Measurements from ENCODE around the gene TMEM254. TPM values are rescaled to one million over a fixed set of nuclear protein-coding genes. Genes with fewer than 3 reads are reported as not detected.

The TMEM254 gene
- total and polyA plus RNA-seq, 4 donors = 7.6 to 22.8 (median 8.9) TPM

DNA sequence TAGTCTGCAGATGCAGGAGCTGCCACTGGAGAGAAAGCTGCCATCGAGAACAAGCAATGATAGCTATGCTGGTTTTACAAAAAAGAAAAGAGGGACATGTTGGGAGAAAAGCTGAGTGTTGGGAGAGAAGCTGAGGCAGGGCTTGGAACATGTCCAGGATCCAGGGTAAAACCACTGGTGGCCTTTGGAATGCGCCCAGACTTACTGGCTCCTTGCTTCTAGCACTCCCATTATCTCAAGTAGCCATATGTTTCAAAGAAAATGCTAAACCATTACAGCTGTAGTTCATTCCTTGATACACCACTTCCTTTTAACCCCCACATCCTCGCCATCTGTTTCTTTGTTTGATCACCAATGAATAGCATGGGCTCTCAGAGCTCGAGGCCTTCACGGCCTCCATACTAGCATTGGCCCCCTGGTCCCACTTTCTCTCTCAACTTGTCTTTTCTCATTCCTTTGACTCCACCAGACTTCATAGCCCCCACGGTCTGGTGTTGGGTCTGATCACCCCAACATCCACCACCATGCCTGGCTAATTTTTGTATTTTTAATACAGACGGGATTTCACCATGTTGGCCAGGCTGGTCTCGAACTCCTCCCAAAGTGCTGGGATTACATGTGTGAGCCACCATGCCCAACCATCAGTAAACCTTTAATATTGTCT is 30.2 kb downstream of the TMEM254 start:
- Histone ChIP-seq H3K27ac (ENCODE audit: low read depth in 1 of 2, low read length in 2 of 2) (no peak overlapping the region), H3K4me1 (ENCODE audit: control insufficient read depth in 1 of 2, insufficient read depth in 2 of 2, low read length in 2 of 2) (no peaks in the 10 kb centered on the region), H3K36me3 (ENCODE audit: control insufficient read depth in 1 of 2, insufficient read depth in 2 of 2, low read length in 1 of 2) (no peaks in the 10 kb centered on the region), H3K4me3 (ENCODE audit: low read length in 2 of 2) (no peak overlapping the region), H3K9me3 (ENCODE audit: control insufficient read depth, low read length) (no peaks in the 10 kb centered on the region), H3K27me3 (ENCODE audit: control insufficient read depth in 1 of 2, insufficient read depth in 2 of 2, low read length in 1 of 2) (no peaks in the 10 kb centered on the region)
- WGBS, 2 donors = 96 to 98% methylated on average over 8 of the region's 8 CpGs
- no peak for ATAC-seq (ENCODE audit: low FRiP score)
- DNase-seq = no peak
- intact Hi-C loops (cut with DNase I) = no loop called here

DNA sequence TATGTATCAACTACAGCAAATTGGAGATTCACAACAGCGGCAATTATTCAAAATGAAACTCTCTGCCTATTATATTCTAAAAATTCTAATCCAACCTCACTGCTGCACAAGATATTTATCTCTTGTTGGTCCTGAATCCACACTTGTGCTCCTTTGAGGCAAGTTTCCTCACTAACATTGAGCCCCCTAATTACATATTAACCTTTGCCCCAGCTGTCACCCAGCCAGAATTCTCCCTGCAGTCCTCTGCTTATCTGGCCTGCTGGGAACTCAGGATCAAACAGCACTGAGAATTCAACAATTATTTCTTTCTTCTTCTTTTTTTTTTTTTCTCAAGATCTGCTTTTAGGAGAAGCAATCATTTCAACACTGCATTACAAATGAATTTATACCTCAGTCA is 32.5 kb downstream of the TMEM254 start:
- H3K27me3 ChIP-seq (ENCODE audit: control insufficient read depth in 1 of 2, insufficient read depth in 2 of 2, low read length in 1 of 2) = no peaks in the 10 kb centered on the region
- WGBS, 2 donors = 94 to 97% methylated on average over 1 of the region's 1 CpG
- no peak for DNase-seq
- no peak for ATAC-seq (ENCODE audit: low FRiP score)
- no peaks in the 10 kb centered on the region for H3K9me3 ChIP-seq (ENCODE audit: control insufficient read depth, low read length)
- no peak overlapping the region for H3K4me3 ChIP-seq (ENCODE audit: low read length in 2 of 2)
- no peaks in the 10 kb centered on the region for H3K4me1 ChIP-seq (ENCODE audit: control insufficient read depth in 1 of 2, insufficient read depth in 2 of 2, low read length in 2 of 2)
- H3K36me3 ChIP-seq (ENCODE audit: control insufficient read depth in 1 of 2, insufficient read depth in 2 of 2, low read length in 1 of 2) = no peaks in the 10 kb centered on the region
- H3K27ac ChIP-seq (ENCODE audit: low read depth in 1 of 2, low read length in 2 of 2) = no peak overlapping the region
- intact Hi-C loops (cut with DNase I) = no loop called here

DNA sequence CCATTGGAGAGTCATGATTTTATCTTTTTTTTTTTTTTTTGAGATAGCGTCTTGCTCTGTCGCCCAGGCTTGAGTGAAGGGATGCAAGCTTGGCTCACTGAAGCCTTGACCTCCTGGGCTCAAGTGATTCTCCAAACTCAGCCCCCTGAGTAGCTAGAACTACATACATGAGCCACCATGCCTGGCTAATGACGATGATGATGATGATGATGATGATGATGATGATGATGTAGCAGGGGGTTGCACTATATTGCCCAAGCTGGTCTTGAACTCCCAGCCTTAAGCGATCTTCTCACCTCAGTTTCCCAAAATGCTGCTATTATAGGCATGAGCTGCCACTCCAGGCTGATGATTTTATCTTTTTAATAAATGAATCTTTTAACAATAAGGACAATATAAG is 40.2 kb downstream of the TMEM254 start:
- Histone ChIP-seq H3K9me3 (ENCODE audit: control insufficient read depth, low read length) (no peaks in the 10 kb centered on the region), H3K27ac (ENCODE audit: low read depth in 1 of 2, low read length in 2 of 2) (no peak overlapping the region), H3K36me3 (ENCODE audit: control insufficient read depth in 1 of 2, insufficient read depth in 2 of 2, low read length in 1 of 2) (no peaks in the 10 kb centered on the region), H3K27me3 (ENCODE audit: control insufficient read depth in 1 of 2, insufficient read depth in 2 of 2, low read length in 1 of 2) (no peaks in the 10 kb centered on the region), H3K4me1 (ENCODE audit: control insufficient read depth in 1 of 2, insufficient read depth in 2 of 2, low read length in 2 of 2) (no peaks in the 10 kb centered on the region), H3K4me3 (ENCODE audit: low read length in 2 of 2) (no peak overlapping the region)
- 85 to 89% methylated on average over 4 of the region's 4 CpGs for WGBS, 2 donors
- intact Hi-C loops (cut with DNase I) = no loop called here
- ATAC-seq (ENCODE audit: low FRiP score) (no peak), DNase-seq (no peak)

DNA sequence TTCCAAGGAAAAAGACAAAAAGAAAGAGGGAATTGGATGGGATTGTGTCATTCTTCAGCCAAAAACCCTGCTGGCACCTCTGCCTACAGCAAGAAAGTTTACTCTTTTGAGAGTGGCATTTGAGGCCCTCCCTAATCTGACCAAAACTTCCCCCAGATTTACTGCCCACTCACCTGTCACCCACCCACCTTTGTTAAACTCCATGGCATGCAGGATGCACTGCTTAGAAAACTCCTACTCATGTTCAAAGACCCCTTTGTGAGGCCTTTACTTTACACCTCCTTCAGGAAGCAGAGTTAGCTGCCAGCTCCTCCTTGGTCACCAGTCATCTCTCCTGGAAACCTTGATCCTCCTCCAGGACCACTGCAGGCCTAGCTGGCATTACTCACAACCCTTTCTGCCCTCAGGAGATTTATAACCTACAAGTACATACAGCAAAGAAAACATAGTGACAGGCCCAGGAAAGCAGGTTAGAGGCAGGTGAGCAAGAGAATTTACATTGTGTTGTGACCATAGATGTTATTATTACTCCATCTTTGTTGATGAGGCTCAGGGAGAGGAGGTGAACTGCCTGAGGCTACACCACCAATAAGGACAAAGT is 43.7 kb downstream of the TMEM254 start:
- Histone ChIP-seq H3K27me3 (ENCODE audit: control insufficient read depth in 1 of 2, insufficient read depth in 2 of 2, low read length in 1 of 2) (no peaks in the 10 kb centered on the region), H3K4me1 (ENCODE audit: control insufficient read depth in 1 of 2, insufficient read depth in 2 of 2, low read length in 2 of 2) (no peaks in the 10 kb centered on the region), H3K27ac (ENCODE audit: low read depth in 1 of 2, low read length in 2 of 2) (no peak overlapping the region), H3K4me3 (ENCODE audit: low read length in 2 of 2) (no peak overlapping the region), H3K36me3 (ENCODE audit: control insufficient read depth in 1 of 2, insufficient read depth in 2 of 2, low read length in 1 of 2) (no peaks in the 10 kb centered on the region), H3K9me3 (ENCODE audit: control insufficient read depth, low read length) (no peaks in the 10 kb centered on the region)
- ATAC-seq (ENCODE audit: low FRiP score) = no peak
- intact Hi-C loops (cut with DNase I) = no loop called here
- DNase-seq = no peak

DNA sequence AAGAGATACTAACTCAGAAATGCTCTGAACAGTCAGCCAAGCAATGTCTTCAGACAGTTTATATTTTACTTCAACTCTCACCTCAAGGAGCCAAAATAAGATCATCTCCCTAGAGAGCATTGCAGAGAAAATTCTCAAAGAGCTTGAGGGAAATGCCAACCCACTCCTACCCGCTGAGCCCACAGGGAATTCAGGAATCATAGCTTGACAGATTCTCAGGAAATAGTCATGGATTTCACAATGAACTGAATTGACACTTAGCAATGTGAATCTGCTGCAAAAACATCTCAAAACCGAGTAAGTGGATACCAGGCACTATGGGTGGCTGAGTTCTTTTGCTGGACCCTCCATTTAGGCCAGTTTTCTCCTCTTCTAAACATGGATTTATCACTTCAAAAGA is 44.3 kb downstream of the TMEM254 start:
- H3K4me1 ChIP-seq (ENCODE audit: control insufficient read depth in 1 of 2, insufficient read depth in 2 of 2, low read length in 2 of 2) = no peaks in the 10 kb centered on the region
- no peak for ATAC-seq (ENCODE audit: low FRiP score)
- 24 to 43% methylated on average over 2 of the region's 2 CpGs for WGBS, 2 donors
- H3K36me3 ChIP-seq (ENCODE audit: control insufficient read depth in 1 of 2, insufficient read depth in 2 of 2, low read length in 1 of 2) = no peaks in the 10 kb centered on the region
- H3K4me3 ChIP-seq (ENCODE audit: low read length in 2 of 2) = no peak overlapping the region
- no peak overlapping the region for H3K27ac ChIP-seq (ENCODE audit: low read depth in 1 of 2, low read length in 2 of 2)
- intact Hi-C loops (cut with DNase I) = no loop called here
- H3K9me3 ChIP-seq (ENCODE audit: control insufficient read depth, low read length) = no peaks in the 10 kb centered on the region
- no peak for DNase-seq
- no peaks in the 10 kb centered on the region for H3K27me3 ChIP-seq (ENCODE audit: control insufficient read depth in 1 of 2, insufficient read depth in 2 of 2, low read length in 1 of 2)

DNA sequence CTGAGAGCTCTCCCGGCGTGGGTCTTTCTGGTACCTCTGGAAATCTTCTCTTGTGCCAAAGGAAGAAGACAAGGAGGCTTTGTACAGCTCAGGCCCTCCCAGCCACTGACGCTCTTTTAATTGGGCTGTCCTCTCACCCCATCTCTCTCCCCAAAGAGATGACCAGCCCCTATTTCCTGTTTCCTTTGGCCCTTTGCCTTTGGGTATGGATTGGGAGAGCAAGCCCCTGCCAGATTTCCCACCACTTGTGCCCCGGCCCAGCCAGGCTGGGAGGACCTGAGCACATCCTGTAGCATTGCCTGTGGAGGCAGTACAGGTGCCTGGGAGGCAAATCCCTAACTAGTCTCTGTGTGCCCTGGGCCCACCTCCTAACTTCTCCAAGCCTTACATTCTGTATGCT is 48.4 kb downstream of the TMEM254 start:
- intact Hi-C loops (cut with DNase I) = no loop called here
- ATAC-seq (ENCODE audit: low FRiP score) = no peak

DNA sequence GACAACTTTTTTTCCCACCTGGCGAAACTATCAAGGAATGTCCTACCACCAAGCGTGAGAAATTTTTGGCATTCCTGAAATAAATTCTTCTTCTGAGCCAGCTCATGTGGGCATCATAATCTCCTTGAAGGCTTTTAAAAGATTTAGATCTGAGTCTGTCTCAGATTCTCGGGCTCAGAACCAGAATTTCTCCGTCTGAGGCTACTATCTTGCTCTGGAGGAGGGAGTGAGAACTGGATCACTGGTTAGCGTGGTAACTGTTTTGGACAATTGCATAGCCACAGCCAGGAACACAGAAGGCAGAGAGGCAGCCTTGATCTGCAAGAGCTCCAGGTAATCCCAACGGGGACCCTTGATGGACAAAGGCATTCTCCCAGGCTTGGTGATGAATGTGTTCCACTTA is 53.0 kb downstream of the TMEM254 start:
- ATAC-seq (ENCODE audit: low FRiP score) = no peak
- Histone ChIP-seq H3K36me3 (ENCODE audit: control insufficient read depth in 1 of 2, insufficient read depth in 2 of 2, low read length in 1 of 2) (no peaks in the 10 kb centered on the region), H3K4me3 (ENCODE audit: low read length in 2 of 2) (no peak overlapping the region), H3K27ac (ENCODE audit: low read depth in 1 of 2, low read length in 2 of 2) (no peak overlapping the region), H3K27me3 (ENCODE audit: control insufficient read depth in 1 of 2, insufficient read depth in 2 of 2, low read length in 1 of 2) (no peaks in the 10 kb centered on the region), H3K9me3 (ENCODE audit: control insufficient read depth, low read length) (no peaks in the 10 kb centered on the region), H3K4me1 (ENCODE audit: control insufficient read depth in 1 of 2, insufficient read depth in 2 of 2, low read length in 2 of 2) (no peaks in the 10 kb centered on the region)
- intact Hi-C loops (cut with DNase I) = loop anchor here in 1 of 2 donors (10.0 kb wide), 1 partner anchor 57 kb away; the partner anchor contains the start of gene TMEM254
- 73 to 74% methylated on average over 6 of the region's 6 CpGs for WGBS, 2 donors
- DNase-seq = no peak

More for the DNA sequence above, 48.4 kb downstream of the TMEM254 start:
- H3K4me1 ChIP-seq (ENCODE audit: control insufficient read depth in 1 of 2, insufficient read depth in 2 of 2, low read length in 2 of 2) = no peaks in the 10 kb centered on the region
- 53 to 54% methylated on average over 4 of the region's 4 CpGs for WGBS, 2 donors
- H3K27ac ChIP-seq (ENCODE audit: low read depth in 1 of 2, low read length in 2 of 2) = no peak overlapping the region
- no peak overlapping the region for H3K4me3 ChIP-seq (ENCODE audit: low read length in 2 of 2)
- no peaks in the 10 kb centered on the region for H3K36me3 ChIP-seq (ENCODE audit: control insufficient read depth in 1 of 2, insufficient read depth in 2 of 2, low read length in 1 of 2)
- H3K27me3 ChIP-seq (ENCODE audit: control insufficient read depth in 1 of 2, insufficient read depth in 2 of 2, low read length in 1 of 2) = no peaks in the 10 kb centered on the region
- DNase-seq = no peak
- no peaks in the 10 kb centered on the region for H3K9me3 ChIP-seq (ENCODE audit: control insufficient read depth, low read length)

DNA sequence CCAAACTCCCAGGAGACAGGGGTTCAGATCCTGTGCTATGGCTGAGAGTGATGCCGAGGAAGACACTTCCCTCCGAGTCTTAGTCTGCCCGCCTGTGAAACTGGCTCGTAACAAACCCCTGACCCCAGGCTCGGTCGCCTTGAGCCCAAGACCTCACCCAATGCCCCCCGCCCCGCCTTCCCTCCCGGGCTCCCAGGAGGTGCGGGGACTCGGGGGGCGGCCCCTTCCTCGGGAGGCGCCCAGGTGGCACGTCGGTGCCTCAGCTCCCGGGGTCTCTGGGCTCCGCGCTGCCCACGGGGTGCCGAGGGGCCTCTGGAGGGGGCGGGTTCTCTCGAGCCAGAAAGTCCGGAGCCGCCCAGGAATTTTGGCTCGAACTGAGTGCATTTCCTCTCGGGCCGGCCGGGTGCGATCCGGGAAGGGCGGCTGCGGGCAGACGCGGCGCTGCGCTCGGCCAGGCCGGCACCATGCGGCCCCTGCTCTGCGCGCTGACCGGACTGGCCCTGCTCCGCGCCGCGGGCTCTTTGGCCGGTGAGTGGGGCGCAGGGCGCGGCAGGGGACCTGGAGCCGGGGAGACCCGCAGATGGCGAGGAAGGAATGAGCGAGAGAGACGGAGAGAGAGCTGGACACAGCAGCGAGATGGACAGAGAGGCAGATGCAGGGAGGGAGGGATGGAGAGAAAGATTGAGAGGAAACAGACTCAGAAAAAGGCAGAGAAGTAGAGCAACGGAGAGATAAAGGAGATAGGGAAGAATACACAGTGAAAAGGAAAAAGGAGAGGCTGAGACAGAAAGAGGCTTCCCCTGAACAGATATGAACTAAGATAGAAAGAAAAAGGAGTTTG is 54.1 kb downstream of the TMEM254 start, which contains the start of gene PLAC9:
TSS of gene PLAC9 (plus strand) at position 432 of the 841 bp plus-strand sequence. CDS start at position 465, 33 bp downstream.
- H3K36me3 ChIP-seq (ENCODE audit: control insufficient read depth in 1 of 2, insufficient read depth in 2 of 2, low read length in 1 of 2) = no peaks in the 10 kb centered on the region
- H3K27ac ChIP-seq (ENCODE audit: low read depth in 1 of 2, low read length in 2 of 2) = no peak within 1 kb of the TSS
- DNase-seq = peak in 1 of 2 donors; percentile 87
- H3K9me3 ChIP-seq (ENCODE audit: control insufficient read depth, low read length) = no peaks in the 10 kb centered on the region
- intact Hi-C loops (cut with DNase I) = loop anchor here in 1 of 2 donors (10.0 kb wide), 1 partner anchor 58 kb away; the partner anchor contains the start of gene TMEM254
- H3K27me3 ChIP-seq (ENCODE audit: control insufficient read depth in 1 of 2, insufficient read depth in 2 of 2, low read length in 1 of 2) = no peaks in the 10 kb centered on the region
- H3K4me1 ChIP-seq (ENCODE audit: control insufficient read depth in 1 of 2, insufficient read depth in 2 of 2, low read length in 2 of 2) = no peaks in the 10 kb centered on the region
- WGBS, 2 donors = 2% methylated on average over 49 to 58 of the region's 58 CpGs
- peak within 1 kb of the TSS in 1 of 2 donors; percentile 22 for H3K4me3 ChIP-seq (ENCODE audit: low read length in 2 of 2)
- ATAC-seq (ENCODE audit: low FRiP score) = peak; percentile 70

Data from aorta (tissue), 5 donors.